Activated CD4-positive, alpha-beta T cell treated with anti-CD3 and anti-CD28 coated beads for 1 hour (primary cell): ENCODE measurements around the gene COX5A.
"Not testable (repeated sequence)": the region's sequence is repeated elsewhere in the genome, so short reads cannot be mapped to it uniquely, and the experiment has no call there.

ENCODE experiments used
- DNase-seq: peaks from one replicate; pipeline ENCODE4 v3.0.0-alpha.2; 2020

Gene COX5A

GRCh38 chr15:74955017-74955416, 17.1 kb upstream of the COX5A start:
- DNase-seq, result no peak

GRCh38 chr15:74954515-74954914, 16.6 kb upstream of the COX5A start:
- no peak for DNase-seq

GRCh38 chr15:74951006-74951405, 13.1 kb upstream of the COX5A start:
- DNase-seq, result no peak

DNA sequence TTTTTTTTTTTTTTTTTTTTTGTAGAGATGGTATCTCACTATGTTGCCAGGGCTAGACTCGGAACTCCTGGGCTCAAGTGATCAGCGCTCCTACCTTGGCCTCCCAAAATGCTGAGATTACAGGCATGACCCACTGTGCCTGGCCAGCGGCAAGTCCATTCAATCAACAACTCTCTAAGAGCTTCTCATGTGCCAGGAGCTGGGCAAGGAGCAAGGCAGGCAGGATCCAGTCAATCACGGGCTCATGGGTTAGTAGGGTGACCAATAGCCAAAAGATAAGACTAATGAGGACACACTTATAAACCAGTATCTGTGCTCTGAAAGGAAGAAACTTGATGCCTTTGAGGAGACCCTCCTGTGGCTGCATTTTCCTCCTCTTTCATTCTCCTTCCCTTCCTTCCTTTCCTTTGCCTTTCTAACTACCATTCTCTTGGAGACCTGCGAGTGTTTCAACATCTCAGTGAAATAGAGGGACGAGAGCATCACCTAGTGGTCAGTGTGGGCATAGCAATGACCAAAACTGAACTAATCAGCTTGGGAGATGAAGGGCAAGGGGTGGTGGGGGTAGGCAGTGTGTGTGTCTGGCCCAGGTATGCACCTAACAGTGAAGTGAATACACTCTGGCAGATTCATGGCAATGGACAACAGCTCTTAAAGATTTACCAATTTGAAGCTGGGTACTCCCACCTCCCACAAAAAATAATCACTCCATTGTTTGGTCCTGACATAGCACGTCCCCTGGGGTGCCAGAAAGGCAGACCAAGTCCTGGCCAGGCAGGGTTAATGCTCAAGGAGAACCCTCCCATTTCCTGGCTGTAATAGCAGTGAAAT, 12.4 kb upstream of the COX5A start:
- peak; percentile 66 for DNase-seq

DNA sequence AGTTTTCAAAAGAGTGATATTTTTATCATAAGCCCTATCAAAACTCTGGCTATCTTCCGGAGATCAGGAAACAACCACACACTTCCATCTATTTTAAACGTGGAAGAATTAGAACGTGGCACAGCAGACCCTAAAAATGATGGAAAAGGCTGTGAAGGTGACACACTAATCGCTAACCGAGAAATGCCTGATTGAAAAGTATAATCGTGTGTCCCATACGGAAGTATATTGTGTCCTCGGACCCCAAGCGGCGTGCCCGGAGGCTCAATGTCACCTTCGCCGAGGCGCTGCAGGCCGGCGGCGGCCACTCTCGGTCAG, 642 bp downstream of the COX5A start:
- no peak for DNase-seq

GRCh38 chr15:74935193-74935592, 2.7 kb downstream of the COX5A start:
- not testable (repeated sequence) for DNase-seq

DNA sequence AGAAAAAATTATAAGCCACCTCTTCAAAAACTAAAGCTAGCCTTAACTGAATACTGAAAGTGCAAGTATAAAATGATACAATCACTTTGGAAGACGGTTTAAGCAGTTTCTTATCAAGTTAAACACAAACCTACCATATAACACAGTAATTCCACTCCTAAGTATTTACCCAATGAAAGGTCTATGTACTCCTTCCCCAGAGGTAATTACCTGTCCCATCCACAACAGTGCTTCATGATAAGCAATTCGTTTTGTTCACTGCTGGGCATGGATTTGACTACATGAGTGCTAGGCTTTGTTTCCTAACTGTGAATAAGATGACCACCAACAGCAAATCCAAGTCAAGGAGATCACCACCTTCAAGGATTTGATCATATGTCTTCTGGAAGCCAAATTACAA, 4.3 kb downstream of the COX5A start:
- DNase-seq, result no peak

DNA sequence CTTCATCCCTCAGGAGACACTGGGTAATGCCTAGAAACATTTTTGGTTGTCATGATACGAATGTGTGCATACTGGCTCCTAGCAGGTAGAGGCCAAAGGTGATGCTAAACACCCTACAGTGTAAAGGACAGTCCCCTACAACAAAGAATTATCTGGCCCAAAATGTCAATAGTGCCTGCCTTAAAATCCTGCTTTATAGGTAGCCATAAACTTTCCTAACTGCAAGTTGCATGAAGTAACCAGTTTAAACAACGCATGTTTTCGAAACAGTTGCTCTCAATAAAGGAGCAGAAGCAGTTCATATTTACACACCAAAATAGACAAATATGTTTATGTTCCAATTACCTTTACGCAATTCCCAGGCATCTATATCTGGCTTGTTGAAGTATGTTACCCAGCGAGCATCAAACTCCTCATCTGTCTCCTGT, 9.1 kb downstream of the COX5A start:
- no peak for DNase-seq

DNA sequence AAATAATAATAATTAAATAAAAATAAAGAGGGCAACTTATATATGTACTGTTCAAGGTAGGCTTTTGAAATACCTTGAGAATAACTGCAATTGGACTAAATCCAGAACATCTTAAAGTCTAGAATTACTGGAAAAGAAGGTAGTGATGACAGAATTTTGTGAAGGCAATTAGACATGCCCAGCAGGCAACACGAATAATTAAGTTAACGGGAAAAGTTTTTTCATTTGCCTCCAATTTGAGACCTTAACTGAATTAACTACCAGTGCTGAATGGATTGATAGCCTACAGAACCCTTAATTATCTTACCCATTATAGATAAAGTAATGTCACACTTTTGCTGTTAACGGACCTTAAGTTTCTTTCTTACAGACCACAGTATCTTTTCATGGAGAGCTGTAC, 13.3 kb downstream of the COX5A start:
- DNase-seq, result no peak

DNA sequence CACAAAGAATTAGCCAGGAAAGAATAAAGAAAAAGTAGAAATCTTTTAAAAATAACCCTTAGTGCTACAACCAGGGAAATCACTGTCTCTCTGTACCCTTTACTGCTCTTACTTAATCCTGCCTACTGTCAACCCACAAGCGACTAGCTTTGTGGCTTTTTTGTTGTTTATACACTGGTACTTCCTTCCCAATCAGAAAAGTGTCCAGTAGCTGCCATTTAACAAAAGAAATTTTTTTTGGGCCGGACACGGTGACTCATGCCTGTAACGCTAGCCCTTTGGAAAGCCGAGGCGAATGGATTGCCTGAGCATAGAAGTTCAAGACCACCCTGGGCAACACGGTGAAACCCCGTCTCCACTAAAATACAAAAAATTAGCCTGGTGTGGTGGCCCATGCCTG, 17.4 kb downstream of the COX5A start:
- DNase-seq, result no peak

DNA sequence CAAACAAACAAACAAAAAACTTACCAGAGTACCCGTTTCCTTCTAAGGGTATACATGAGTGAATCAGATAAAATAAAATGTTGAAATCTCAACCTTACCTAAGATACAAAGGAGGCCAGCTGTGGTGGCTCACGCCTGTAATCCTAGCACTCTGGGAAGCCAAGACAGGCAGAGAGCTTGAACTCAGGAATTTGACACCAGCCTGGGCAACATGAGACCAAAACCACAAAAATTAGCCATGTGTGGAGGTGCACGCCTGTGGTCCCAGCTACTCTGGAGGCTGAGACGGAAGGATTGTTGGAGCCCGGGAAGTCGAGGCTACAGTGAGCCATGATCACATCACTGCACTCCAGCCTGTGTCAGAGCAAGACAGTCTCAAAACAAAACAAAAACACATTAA, 20.2 kb downstream of the COX5A start:
- DNase-seq, result no peak

- DNase-seq, result not testable (repeated sequence)
Observed at GRCh38 chr15:74913799-74914198, 24.1 kb downstream of the COX5A start.

GRCh38 chr15:74913041-74913440, 24.8 kb downstream of the COX5A start:
- DNase-seq, result no peak

- no peak for DNase-seq
Observed at GRCh38 chr15:74908635-74909034, 29.2 kb downstream of the COX5A start.

DNA sequence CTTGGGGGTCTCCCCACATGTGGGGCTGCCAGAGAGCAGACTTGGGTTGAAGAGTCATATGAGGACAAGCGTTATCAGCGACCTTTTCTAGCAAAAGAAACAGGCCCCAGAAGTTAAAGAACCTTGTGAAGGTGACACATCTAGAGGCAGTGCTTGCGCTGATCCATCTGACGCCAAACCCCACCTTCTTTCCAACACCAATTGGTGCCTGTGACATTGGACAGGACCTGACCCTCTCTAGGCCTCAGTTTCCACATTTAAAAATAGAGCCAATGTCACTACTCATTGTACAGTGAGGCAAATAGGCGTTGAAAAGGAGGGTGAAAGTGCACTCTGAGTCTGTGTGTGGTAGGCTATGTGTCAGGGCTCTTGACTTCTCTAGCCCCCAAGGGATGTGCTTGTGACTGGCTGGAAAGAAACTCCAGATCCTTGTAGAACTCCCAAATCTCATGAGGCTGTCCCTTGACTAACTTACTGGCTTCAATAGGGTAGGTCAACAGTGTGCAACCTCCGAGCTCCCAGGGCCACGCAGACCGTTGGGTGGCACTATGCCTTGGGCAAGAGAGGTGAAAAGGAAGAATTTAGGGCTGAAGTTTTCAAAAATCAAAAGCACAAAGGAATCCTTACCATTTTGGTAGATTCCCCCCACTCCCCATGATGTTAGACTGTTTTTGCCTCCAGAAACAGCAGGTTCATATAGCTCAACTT, 30.6 kb downstream of the COX5A start:
- DNase-seq, result no peak

- peak; percentile 60 for DNase-seq
Observed at GRCh38 chr15:74906450-74907162, 31.3 kb downstream of the COX5A start, which contains the start of gene FAM219B. Gene FAM219B (minus strand): TSS chr15:74906851. CDS start chr15:74906800, 51 bp downstream.

- no peak for DNase-seq
Observed at GRCh38 chr15:74906067-74906449, 31.8 kb downstream of the COX5A start.

GRCh38 chr15:74904190-74904805, 33.6 kb downstream of the COX5A start:
- DNase-seq, result no peak

GRCh38 chr15:74903676-74904075, 34.2 kb downstream of the COX5A start:
- no peak for DNase-seq

- no peak for DNase-seq
Observed at GRCh38 chr15:74902295-74903075, 35.4 kb downstream of the COX5A start.

DNA sequence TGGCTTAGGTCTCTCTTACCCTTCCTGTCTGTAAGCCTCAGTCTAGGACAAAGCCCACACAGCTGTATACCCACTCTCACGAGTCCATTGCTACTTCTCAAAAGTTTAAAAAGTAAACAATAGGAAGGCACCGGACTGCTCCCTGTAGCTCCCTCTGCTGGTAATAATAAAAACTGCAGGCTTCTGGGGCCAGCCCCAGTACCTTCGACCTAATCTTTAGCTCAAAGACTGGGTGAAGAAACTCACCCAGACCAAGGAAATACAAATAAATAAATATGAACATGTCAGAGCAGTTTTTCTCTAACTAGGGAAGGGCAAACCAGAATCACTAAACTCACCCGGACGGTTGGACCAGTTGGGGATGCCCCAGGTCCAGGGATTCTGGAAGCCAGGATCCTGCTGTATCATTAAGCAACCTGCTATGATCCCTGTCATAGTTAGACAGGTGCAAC, 36.2 kb downstream of the COX5A start:
- peak; percentile 38 for DNase-seq

DNA sequence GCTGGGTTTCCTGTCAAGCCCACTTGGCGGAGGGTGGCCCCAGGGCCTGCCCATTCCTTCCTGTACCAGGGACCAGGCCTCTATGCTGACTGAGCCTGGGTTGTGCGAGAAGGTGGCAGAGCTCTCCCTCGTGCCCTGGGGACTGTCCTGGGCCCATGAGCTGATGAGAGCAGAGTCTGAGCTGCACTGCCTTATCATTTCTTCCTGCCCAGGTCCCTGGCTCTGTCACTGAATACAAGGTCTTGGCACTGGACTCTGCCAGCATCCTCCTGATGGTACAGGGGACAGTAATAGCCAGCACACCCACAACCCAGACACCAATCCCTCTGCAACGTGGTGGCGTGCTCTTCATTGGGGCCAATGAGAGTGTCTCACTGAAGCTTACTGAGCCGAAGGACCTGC, 40.6 kb downstream of the COX5A start:
- no peak for DNase-seq
